Astrocyte of the cerebellum (primary cell): Measurements from ENCODE around the gene FAM131B.

ENCODE experiments used
- DNase-seq: peaks from one replicate; pipeline ENCODE4 v3.0.0-alpha.2; 2011; ENCODE audit warnings: low read depth
- H3K4me3 ChIP-seq: 2 replicates; pipeline ENCODE4 v1.5.1; 2011; ENCODE audit warnings: mild to moderate bottlenecking, low read depth, low read length, moderate library complexity
- in situ Hi-C: cut with HindIII; loops from 2 replicates; pipeline ENCODE4 v1.10.0; 2017; ENCODE audit warnings: low sequenced_read_pairs
- TF ChIP-seq, protein P1 (sequence below): IDR thresholded peaks from 2 replicates; pipeline ENCODE4 v1.5.1; 2012; ENCODE audit warnings: low read length, low read depth, moderate library complexity, mild to moderate bottlenecking; ENCODE audit errors: missing control alignments

The FAM131B gene

DNA sequence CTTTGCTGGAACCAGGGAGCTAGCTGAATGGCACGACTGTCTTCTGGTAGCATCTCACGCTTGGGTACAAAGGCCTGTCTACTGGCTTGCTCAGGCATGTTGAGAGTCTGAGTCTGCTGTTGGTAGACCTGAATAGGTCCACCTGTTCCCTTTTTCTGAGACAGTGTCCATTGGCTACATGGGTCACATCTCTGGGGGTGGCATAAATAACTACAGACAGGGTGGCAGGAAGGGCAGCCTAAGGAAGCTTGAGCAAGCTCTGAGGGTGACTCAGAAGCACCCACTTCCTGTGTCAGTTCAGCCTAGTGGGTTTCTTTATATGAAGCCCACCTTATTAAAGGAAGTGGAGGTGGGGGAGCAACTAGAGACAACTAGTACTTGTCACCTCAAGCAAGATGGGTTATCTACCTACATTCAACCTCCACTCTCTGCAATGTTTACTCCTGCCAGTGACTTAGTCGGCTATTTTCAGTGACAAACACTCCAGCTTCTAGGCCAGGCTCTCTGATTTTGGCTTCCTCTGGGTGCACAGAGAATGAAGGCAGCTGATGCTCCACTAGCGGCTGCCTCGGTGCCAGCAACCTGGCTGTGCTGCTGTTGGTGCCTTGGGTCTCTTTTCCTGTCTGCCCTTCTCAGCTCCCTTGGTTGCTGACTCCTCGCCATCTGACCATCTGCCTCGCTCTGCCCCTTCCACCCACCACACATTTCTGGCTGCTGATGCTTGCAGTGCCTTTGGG, 13.0 kb upstream of the FAM131B start:
- no peak for DNase-seq
- H3K4me3 ChIP-seq, result no peak overlapping the region
- in situ Hi-C loops, result no loop called here
- TF ChIP-seq, protein P1, sequence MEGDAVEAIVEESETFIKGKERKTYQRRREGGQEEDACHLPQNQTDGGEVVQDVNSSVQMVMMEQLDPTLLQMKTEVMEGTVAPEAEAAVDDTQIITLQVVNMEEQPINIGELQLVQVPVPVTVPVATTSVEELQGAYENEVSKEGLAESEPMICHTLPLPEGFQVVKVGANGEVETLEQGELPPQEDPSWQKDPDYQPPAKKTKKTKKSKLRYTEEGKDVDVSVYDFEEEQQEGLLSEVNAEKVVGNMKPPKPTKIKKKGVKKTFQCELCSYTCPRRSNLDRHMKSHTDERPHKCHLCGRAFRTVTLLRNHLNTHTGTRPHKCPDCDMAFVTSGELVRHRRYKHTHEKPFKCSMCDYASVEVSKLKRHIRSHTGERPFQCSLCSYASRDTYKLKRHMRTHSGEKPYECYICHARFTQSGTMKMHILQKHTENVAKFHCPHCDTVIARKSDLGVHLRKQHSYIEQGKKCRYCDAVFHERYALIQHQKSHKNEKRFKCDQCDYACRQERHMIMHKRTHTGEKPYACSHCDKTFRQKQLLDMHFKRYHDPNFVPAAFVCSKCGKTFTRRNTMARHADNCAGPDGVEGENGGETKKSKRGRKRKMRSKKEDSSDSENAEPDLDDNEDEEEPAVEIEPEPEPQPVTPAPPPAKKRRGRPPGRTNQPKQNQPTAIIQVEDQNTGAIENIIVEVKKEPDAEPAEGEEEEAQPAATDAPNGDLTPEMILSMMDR, result no peak

DNA sequence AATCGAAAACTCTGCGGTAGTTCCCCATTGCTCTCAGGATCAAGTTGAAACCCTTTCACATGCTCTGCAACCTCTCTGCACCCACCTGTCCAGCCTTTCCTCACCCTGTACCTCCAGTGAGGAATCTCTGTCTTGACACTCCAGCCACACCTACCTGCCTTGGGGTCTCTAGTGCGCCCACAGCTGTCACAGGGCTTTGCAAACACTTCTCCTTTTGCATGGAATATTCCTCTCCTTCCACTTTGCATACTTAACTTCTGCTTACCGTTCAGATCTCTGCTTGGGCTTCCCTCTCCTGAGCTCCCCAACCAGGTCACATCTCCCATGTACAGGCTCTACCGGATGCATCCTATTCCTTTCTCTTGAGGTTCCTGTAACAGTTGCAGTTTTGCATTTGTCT, 12.0 kb upstream of the FAM131B start:
- DNase-seq, result no peak
- TF ChIP-seq, protein P1, result no peak
- in situ Hi-C loops, result no loop called here
- no peak overlapping the region for H3K4me3 ChIP-seq

DNA sequence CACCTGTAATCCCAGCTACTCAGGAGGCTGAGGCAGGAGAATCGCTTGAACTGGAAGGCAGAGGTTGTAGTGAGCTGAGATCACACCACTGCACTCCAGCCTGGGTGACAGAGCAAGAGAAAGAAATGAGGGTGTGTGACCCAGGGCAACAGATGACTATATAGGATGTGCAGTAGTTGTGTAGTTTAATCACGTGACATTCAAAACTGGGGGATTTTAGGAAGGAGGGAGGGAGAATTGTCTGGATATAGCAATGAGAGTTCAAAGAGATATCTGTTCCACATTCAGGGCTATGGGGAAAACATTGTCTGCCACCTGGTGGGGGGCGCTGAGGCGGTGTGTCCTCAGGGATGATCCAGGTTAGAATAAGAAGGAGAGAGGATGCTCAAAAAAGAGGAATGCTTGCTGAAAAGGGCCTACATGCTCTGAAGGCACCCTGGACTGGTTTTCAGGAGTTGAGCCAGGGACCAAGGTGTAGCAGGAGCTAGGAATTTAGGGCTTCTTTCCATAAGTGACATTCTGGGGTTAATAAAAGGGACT, 10.8 kb upstream of the FAM131B start:
- no peak overlapping the region for H3K4me3 ChIP-seq
- in situ Hi-C loops, result no loop called here
- TF ChIP-seq, protein P1, result no peak
- no peak for DNase-seq

DNA sequence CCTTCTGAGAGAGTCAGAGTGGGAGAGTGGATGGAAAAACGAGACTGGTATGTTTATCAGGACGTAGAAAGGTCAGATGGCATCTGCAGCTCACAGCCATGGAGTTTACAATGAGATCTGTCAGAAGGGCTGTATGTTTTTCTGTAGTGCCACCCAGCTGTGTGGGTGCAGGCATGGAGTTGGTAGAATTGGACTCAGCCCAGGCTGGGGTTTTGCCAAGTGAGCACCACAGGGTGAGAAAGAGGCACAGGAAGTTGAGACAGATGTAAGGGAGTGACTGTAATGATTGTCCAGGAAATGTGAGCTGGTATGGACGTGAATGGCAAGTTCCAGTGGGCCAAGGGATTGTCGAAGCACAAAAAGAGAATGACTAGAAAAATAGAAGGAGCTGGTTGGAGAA, 9.6 kb upstream of the FAM131B start:
- no peak for DNase-seq
- in situ Hi-C loops, result no loop called here
- H3K4me3 ChIP-seq, result no peak overlapping the region
- TF ChIP-seq, protein P1, result no peak

DNA sequence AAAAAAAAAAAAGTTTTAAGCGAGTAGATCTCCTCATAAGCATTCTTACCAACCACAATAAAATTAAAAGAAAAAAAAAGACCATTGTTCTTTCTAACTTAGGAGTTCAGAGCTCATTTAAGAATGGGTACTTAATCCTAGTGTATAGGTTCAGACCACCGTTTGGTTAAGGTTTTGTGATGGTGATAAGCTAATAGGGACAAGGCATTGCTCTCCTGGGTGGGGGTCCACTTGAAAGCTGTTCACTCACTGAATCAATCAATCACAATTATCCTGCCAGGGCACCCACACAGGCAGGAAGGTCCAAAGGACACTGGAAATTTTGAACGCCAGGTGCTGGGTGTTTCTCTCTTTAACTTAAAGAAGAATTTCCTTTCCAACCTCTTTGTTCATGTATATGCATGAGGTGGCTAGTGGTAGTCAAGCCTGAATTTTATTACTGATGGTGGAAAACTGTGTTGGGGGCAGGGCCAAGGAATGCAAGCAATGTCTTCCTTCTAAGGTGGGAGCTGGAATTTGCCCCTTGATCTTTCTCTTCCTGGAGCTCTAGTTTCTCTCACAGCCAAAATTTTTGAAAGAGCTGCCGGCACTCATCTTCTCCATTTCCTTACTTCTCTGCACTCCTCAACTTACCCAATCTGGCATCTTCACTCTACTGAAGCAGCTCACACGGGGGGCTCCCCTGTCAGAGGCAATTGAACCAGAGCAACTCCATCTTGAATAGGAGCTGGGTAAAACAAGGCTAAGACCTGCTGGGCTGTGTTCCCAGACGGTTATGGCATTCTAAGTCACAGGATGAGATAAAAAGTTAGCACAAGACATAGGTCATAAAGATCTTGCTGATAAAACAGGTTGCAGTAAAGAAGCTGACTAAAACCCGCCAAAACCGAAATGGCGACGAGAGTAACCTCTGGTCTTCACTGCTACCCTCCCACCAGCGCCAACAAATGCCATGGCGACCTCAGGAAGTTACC, 7.5 kb upstream of the FAM131B start:
- in situ Hi-C loops, result no loop called here
- TF ChIP-seq, protein P1, result no peak
- no peak for DNase-seq

DNA sequence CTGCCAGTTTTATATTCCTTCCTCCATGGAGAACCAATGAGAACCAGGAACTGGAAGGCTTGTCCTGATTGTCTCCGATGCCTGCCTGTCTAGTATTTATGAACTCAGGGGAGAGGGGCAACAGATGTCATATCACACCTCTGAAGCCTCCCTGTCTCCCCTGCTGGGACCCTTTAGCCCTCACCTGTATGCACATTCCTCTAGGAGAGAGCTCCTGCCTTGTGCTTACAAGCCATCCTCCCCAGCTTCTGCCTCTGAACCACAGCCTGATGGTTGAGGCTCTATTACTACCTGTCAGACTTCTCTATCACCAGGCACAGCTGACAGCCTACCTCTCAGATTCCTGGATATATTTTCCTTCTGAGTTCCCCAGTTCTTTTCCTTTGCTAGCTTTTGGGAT, 5.9 kb upstream of the FAM131B start:
- no peak overlapping the region for H3K4me3 ChIP-seq
- TF ChIP-seq, protein P1, result no peak
- no peak for DNase-seq
- in situ Hi-C loops, result no loop called here

More for the DNA sequence above, 7.5 kb upstream of the FAM131B start:
- no peak overlapping the region for H3K4me3 ChIP-seq
